Lung (tissue), 12 donors: ENCODE data around the gene PPP1R8. TPM values are rescaled to one million over a fixed set of nuclear protein-coding genes. Genes with fewer than 3 reads are reported as not detected.

Source experiments
- ATAC-seq: fragments of 200-7000 bp; cut with Tn5 transposase; one replicate; pipeline ENCODE4 v1.9.1; 2020; ENCODE audit warnings: moderate number of reproducible peaks; ENCODE audit not compliant: insufficient read depth, low FRiP score
- DNase-seq, 3 donors: peaks; one replicate each; pipeline ENCODE4 v3.0.0-alpha.2; 2013 to 2017
- H3K27ac ChIP-seq, 2 donors: one replicate each; pipeline ENCODE4 v1.5.1; 2013; ENCODE audit warnings: mild to moderate bottlenecking in 2 of 2, moderate library complexity in 2 of 2, control low read depth in 1 of 2, inconsistent platforms in 1 of 2, low read depth in 1 of 2, low read length in 1 of 2
- H3K27me3 ChIP-seq, 3 donors: one replicate each; pipeline ENCODE4 v1.5.1; 2013; ENCODE audit warnings: low read length in 2 of 3; ENCODE audit not compliant: control insufficient read depth in 3 of 3, insufficient read depth in 3 of 3
- H3K36me3 ChIP-seq, 4 donors: one replicate each; pipeline ENCODE4 v1.5.1; 2013; ENCODE audit warnings: low read length in 4 of 4, mild to moderate bottlenecking in 1 of 4, moderate library complexity in 1 of 4; ENCODE audit not compliant: control insufficient read depth in 4 of 4, insufficient read depth in 4 of 4
- H3K4me1 ChIP-seq, 5 donors: one replicate each; pipeline ENCODE4 v1.5.1; 2013; ENCODE audit warnings: low read length in 5 of 5, mild to moderate bottlenecking in 2 of 5, moderate library complexity in 1 of 5; ENCODE audit not compliant: control insufficient read depth in 5 of 5, insufficient read depth in 5 of 5
- H3K4me3 ChIP-seq: one replicate; pipeline ENCODE4 v1.5.1; 2013; ENCODE audit warnings: mild to moderate bottlenecking, control low read depth, moderate library complexity
- H3K9ac ChIP-seq, 2 donors: one replicate each; pipeline ENCODE4 v1.5.1; 2013; ENCODE audit warnings: low read length in 2 of 2, control low read depth in 1 of 2; ENCODE audit not compliant: insufficient read depth in 1 of 2
- H3K9me3 ChIP-seq, 4 donors: one replicate each; pipeline ENCODE4 v1.5.1; 2013; ENCODE audit warnings: low read length in 3 of 4, mild to moderate bottlenecking in 1 of 4, moderate library complexity in 1 of 4; ENCODE audit not compliant: control insufficient read depth in 4 of 4, insufficient read depth in 3 of 4
- CTCF ChIP-seq: IDR thresholded peaks from 2 replicates; pipeline ENCODE4 v1.5.1; 2012; ENCODE audit warnings: mild to moderate bottlenecking; ENCODE audit errors: control extremely low read depth, extremely low read depth
- WGBS, 2 donors: extraction: QIAGEN DNeasy Blood & Tissue Kit; methylation state at CpG; one replicate each; pipeline ENCODE4 v1.1.7; 2013; 5-methylcytosine and 5-hydroxymethylcytosine counted together
- polyA plus RNA-seq, 2 donors: library from polyadenylated mRNA; stranded (reverse); fragments of 200-250 nt; gene quantifications; one replicate each; pipeline ENCODE4 v1.2.1, GENCODE V29; 2013
- total RNA-seq, 2 donors: library from RNA; depleted of rRNA in 1 of 2; stranded (reverse); fragments of >200 nt in 1 of 2; gene quantifications; one replicate each; pipeline ENCODE4 v1.2.1, GENCODE V29; 2014 to 2021
- donor health status: control.
- donor health status: control.
- donor health status: Bipolar disorder and iron deficiency.
- donor health status: healthy.
- donor health status: DM: yes; HTN: yes; CAD: no.

The PPP1R8 gene
- total and polyA plus RNA-seq, 4 donors, result 20.9 to 37.0 (median 33.4) TPM

GRCh38 chr1:27887215-27888021 lies 56.8 kb downstream of the PPP1R8 start:
- Histone ChIP-seq H3K27me3 (no peaks in the 10 kb centered on the region), H3K9ac (no peak overlapping the region), H3K9me3 (no peaks in the 10 kb centered on the region), H3K36me3 (peaks cover 0 to 20% (median 8%) of the 10 kb centered on the region in 4 donors), H3K27ac (peak overlapping the region in 1 of 2 donors; percentile 42), H3K4me1 (no peaks in the 10 kb centered on the region), H3K4me3 (no peak overlapping the region)
- no peak for TF ChIP-seq CTCF
- ATAC-seq, result no peak
- DNase-seq, result no peak
- 36 to 64% methylated on average over 8 of the region's 8 CpGs for WGBS, 2 donors

- Histone ChIP-seq H3K9me3 (no peaks in the 10 kb centered on the region), H3K4me3 (no peak overlapping the region), H3K27ac (peak overlapping the region in 1 of 2 donors; percentile 62), H3K9ac (no peak overlapping the region), H3K27me3 (no peaks in the 10 kb centered on the region), H3K4me1 (no peaks in the 10 kb centered on the region), H3K36me3 (peaks cover 7 to 25% (median 17%) of the 10 kb centered on the region in 4 donors)
- ATAC-seq (no peak), DNase-seq (no peak)
- no peak for TF ChIP-seq CTCF
- 85 to 89% methylated on average over 3 of the region's 3 CpGs for WGBS, 2 donors
These were observed 58.9 kb downstream of the PPP1R8 start for GRCh38 chr1:27889506-27889905.

GRCh38 chr1:27891196-27891889 lies 60.8 kb downstream of the PPP1R8 start:
- Histone ChIP-seq H3K4me3 (no peak overlapping the region), H3K9ac (no peak overlapping the region), H3K27me3 (no peaks in the 10 kb centered on the region), H3K36me3 (peaks cover 9 to 31% (median 24%) of the 10 kb centered on the region in 4 donors), H3K27ac (no peak overlapping the region), H3K9me3 (no peaks in the 10 kb centered on the region), H3K4me1 (no peaks in the 10 kb centered on the region)
- TF ChIP-seq CTCF, result no peak
- WGBS, 2 donors, result 23 to 64% methylated on average over 7 of the region's 7 CpGs
- no peak for ATAC-seq
- peak in 1 of 3 donors; percentile 13 for DNase-seq
